ENCODE results near the gene ANKS4B. TPM values are rescaled to one million over a fixed set of nuclear protein-coding genes. Genes with fewer than 3 reads are reported as not detected.

The ANKS4B gene
- total RNA-seq, 1 donor from 2014 or later, result not detected

GRCh38 chr16:21223787-21224186 is 9.7 kb upstream of the ANKS4B start:
- H3K27ac Mint-ChIP-seq (ENCODE audit: unreplicated experiment), result no peak overlapping the region
- no peak for TF ChIP-seq CTCF (IDR thresholded peaks at IDR 0.05; ENCODE audit: insufficient read depth, low read depth, low read length)
- no peak for TF ChIP-seq EZH2 (IDR thresholded peaks at IDR 0.05; ENCODE audit: insufficient read depth, low read length)
- H4K20me1 ChIP-seq (ENCODE audit: insufficient read depth, low read length), result no peaks in the 10 kb centered on the region
- H3K9me3 Mint-ChIP-seq (ENCODE audit: unreplicated experiment), result no peaks in the 10 kb centered on the region
- no peak for DNase-seq (ENCODE audit: low read depth)
- no peak overlapping the region for H3K9ac ChIP-seq (ENCODE audit: low read length)
- H3K4me1 Mint-ChIP-seq (ENCODE audit: low read depth, unreplicated experiment), result no peaks in the 10 kb centered on the region
- H3K36me3 Mint-ChIP-seq (ENCODE audit: low read depth, unreplicated experiment), result no peaks in the 10 kb centered on the region
- H3K36me3 ChIP-seq (ENCODE audit: insufficient read depth, low read length), result no peaks in the 10 kb centered on the region
- no peaks in the 10 kb centered on the region for H3K9me3 ChIP-seq (ENCODE audit: insufficient read depth, low read depth, low read length)
- no peak overlapping the region for H3K4me3 Mint-ChIP-seq (ENCODE audit: unreplicated experiment)
- H2AFZ ChIP-seq (ENCODE audit: low read depth, low read length), result no peak overlapping the region
- H3K4me2 ChIP-seq (ENCODE audit: low read length), result no peak overlapping the region
- peaks cover 18% of the 10 kb centered on the region for H3K27me3 Mint-ChIP-seq (ENCODE audit: low read depth, unreplicated experiment)
- H3K79me2 ChIP-seq (ENCODE audit: insufficient read depth, low read length), result no peaks in the 10 kb centered on the region
- H3K4me3 ChIP-seq (ENCODE audit: insufficient read depth, low read depth, low read length), result no peak overlapping the region
- H3K4me1 ChIP-seq (ENCODE audit: insufficient read depth, low read length), result no peaks in the 10 kb centered on the region
- peaks cover 9% of the 10 kb centered on the region for H3K27me3 ChIP-seq (ENCODE audit: insufficient read depth, low read length)
- no peak for FAIRE-seq
- no peak overlapping the region for H3K27ac ChIP-seq (ENCODE audit: low read depth, low read length)

GRCh38 chr16:21224800-21225199 is 8.7 kb upstream of the ANKS4B start:
- no peaks in the 10 kb centered on the region for H3K4me1 ChIP-seq (ENCODE audit: insufficient read depth, low read length)
- no peak overlapping the region for H3K4me3 Mint-ChIP-seq (ENCODE audit: unreplicated experiment)
- H3K9me3 Mint-ChIP-seq (ENCODE audit: unreplicated experiment), result no peaks in the 10 kb centered on the region
- no peaks in the 10 kb centered on the region for H3K4me1 Mint-ChIP-seq (ENCODE audit: low read depth, unreplicated experiment)
- no peaks in the 10 kb centered on the region for H3K36me3 ChIP-seq (ENCODE audit: insufficient read depth, low read length)
- no peak overlapping the region for H3K4me3 ChIP-seq (ENCODE audit: insufficient read depth, low read depth, low read length)
- no peak overlapping the region for H3K27ac ChIP-seq (ENCODE audit: low read depth, low read length)
- H3K79me2 ChIP-seq (ENCODE audit: insufficient read depth, low read length), result no peaks in the 10 kb centered on the region
- DNase-seq (ENCODE audit: low read depth) (no peak), FAIRE-seq (no peak)
- no peak overlapping the region for H3K9ac ChIP-seq (ENCODE audit: low read length)
- peaks cover 18% of the 10 kb centered on the region for H3K27me3 Mint-ChIP-seq (ENCODE audit: low read depth, unreplicated experiment)
- peaks cover 9% of the 10 kb centered on the region for H3K27me3 ChIP-seq (ENCODE audit: insufficient read depth, low read length)
- TF ChIP-seq CTCF (IDR thresholded peaks at IDR 0.05; ENCODE audit: insufficient read depth, low read depth, low read length) (no peak), EZH2 (IDR thresholded peaks at IDR 0.05; ENCODE audit: insufficient read depth, low read length) (no peak)
- H4K20me1 ChIP-seq (ENCODE audit: insufficient read depth, low read length), result no peaks in the 10 kb centered on the region
- no peaks in the 10 kb centered on the region for H3K36me3 Mint-ChIP-seq (ENCODE audit: low read depth, unreplicated experiment)
- H3K4me2 ChIP-seq (ENCODE audit: low read length), result no peak overlapping the region
- no peak overlapping the region for H2AFZ ChIP-seq (ENCODE audit: low read depth, low read length)
- no peak overlapping the region for H3K27ac Mint-ChIP-seq (ENCODE audit: unreplicated experiment)
- no peaks in the 10 kb centered on the region for H3K9me3 ChIP-seq (ENCODE audit: insufficient read depth, low read depth, low read length)

GRCh38 chr16:21226749-21227148 is 6.8 kb upstream of the ANKS4B start:
- Histone ChIP-seq H3K27me3 (ENCODE audit: insufficient read depth, low read length) (peaks cover 9% of the 10 kb centered on the region), H4K20me1 (ENCODE audit: insufficient read depth, low read length) (no peaks in the 10 kb centered on the region), H3K9me3 (ENCODE audit: insufficient read depth, low read depth, low read length) (no peaks in the 10 kb centered on the region), H3K79me2 (ENCODE audit: insufficient read depth, low read length) (no peaks in the 10 kb centered on the region), H3K4me3 (ENCODE audit: insufficient read depth, low read depth, low read length) (no peak overlapping the region), H2AFZ (ENCODE audit: low read depth, low read length) (no peak overlapping the region), H3K4me2 (ENCODE audit: low read length) (no peak overlapping the region), H3K4me1 (ENCODE audit: insufficient read depth, low read length) (no peaks in the 10 kb centered on the region), H3K9ac (ENCODE audit: low read length) (no peak overlapping the region), H3K27ac (ENCODE audit: low read depth, low read length) (no peak overlapping the region), H3K36me3 (ENCODE audit: insufficient read depth, low read length) (no peaks in the 10 kb centered on the region)
- no peaks in the 10 kb centered on the region for H3K9me3 Mint-ChIP-seq (ENCODE audit: unreplicated experiment)
- no peak overlapping the region for H3K27ac Mint-ChIP-seq (ENCODE audit: unreplicated experiment)
- no peaks in the 10 kb centered on the region for H3K36me3 Mint-ChIP-seq (ENCODE audit: low read depth, unreplicated experiment)
- no peak overlapping the region for H3K4me3 Mint-ChIP-seq (ENCODE audit: unreplicated experiment)
- no peaks in the 10 kb centered on the region for H3K4me1 Mint-ChIP-seq (ENCODE audit: low read depth, unreplicated experiment)
- DNase-seq (ENCODE audit: low read depth) (no peak), FAIRE-seq (no peak)
- TF ChIP-seq CTCF (IDR thresholded peaks at IDR 0.05; ENCODE audit: insufficient read depth, low read depth, low read length), result no peak
- TF ChIP-seq EZH2 (IDR thresholded peaks at IDR 0.05; ENCODE audit: insufficient read depth, low read length), result no peak
- peaks cover 14% of the 10 kb centered on the region for H3K27me3 Mint-ChIP-seq (ENCODE audit: low read depth, unreplicated experiment)
